ENCODE results near the gene KLC1.

- no peak for TF ChIP-seq CTCF (IDR thresholded peaks at IDR 0.05; ENCODE audit: low read depth, low read length, poor library complexity, severe bottlenecking)
- no peak for TF ChIP-seq EZH2phosphoT487 (IDR thresholded peaks at IDR 0.05; ENCODE audit: borderline replicate concordance, low read length)
Observed at GRCh38 chr14:103729496-103730448, 100.8 kb downstream of the KLC1 start.

All from DOHH2 (cell line).